Gastroesophageal sphincter (tissue), 4 donors: ENCODE data around the gene SLC35E1. TPM values are rescaled to one million over a fixed set of nuclear protein-coding genes. Genes with fewer than 3 reads are reported as not detected.

ENCODE experiments used
- ATAC-seq: fragments of 150-250 bp; one replicate; pipeline ENCODE4 v1.9.1; 2016; ENCODE audit warnings: mild to moderate bottlenecking, moderate library complexity
- H3K27ac ChIP-seq, 4 donors: fragments of 200-600 bp; sonication (generic) in 3 of 4; 1 replicate in 3 of 4; 2 replicates in 1 of 4; pipeline ENCODE4 v1.5.1; 2016 to 2019
- H3K27me3 ChIP-seq: fragments of 200-600 bp; sonication (generic); one replicate; pipeline ENCODE4 v1.5.1; 2019
- H3K36me3 ChIP-seq, 2 donors: fragments of 200-600 bp; sonication (generic); one replicate each; pipeline ENCODE4 v1.5.1; 2019; ENCODE audit warnings: control low read depth in 1 of 2
- H3K4me1 ChIP-seq, 3 donors: fragments of 200-600 bp; sonication (generic); 1 replicate in 2 of 3; 2 replicates in 1 of 3; pipeline ENCODE4 v1.5.1; 2016 to 2019; ENCODE audit warnings: control low read depth in 2 of 3
- H3K4me3 ChIP-seq, 2 donors: fragments of 200-600 bp; sonication (generic); one replicate each; pipeline ENCODE4 v1.5.1; 2019; ENCODE audit warnings: mild to moderate bottlenecking in 1 of 2, moderate library complexity in 1 of 2
- H3K9me3 ChIP-seq, 3 donors: fragments of 200-600 bp; sonication (generic); one replicate each; pipeline ENCODE4 v1.5.1; 2017 to 2019; ENCODE audit warnings: control low read depth in 2 of 3
- CTCF ChIP-seq, 4 experiments: fragments of 200-600 bp in 2 of 4; fragments of 450-650 bp in 2 of 4; sonication (generic) in 1 of 4; IDR thresholded peaks; one replicate each; pipeline ENCODE4 v1.5.1; 2017 to 2019; ENCODE audit warnings: antibody characterized with exemption in 4 of 4, mild to moderate bottlenecking in 2 of 4, moderate library complexity in 2 of 4
- EP300 ChIP-seq: sonication (generic); formaldehyde crosslinking; IDR thresholded peaks from one replicate; pipeline ENCODE4 v1.6.1; 2017; ENCODE audit warnings: antibody characterized with exemption, mild to moderate bottlenecking
- POLR2A ChIP-seq, 2 donors: fragments of 450-650 bp; IDR thresholded peaks; one replicate each; pipeline ENCODE4 v1.6.1; 2017; ENCODE audit warnings: antibody characterized with exemption in 2 of 2, mild to moderate bottlenecking in 2 of 2, moderate library complexity in 1 of 2
- POLR2AphosphoS5 ChIP-seq: sonication (generic); formaldehyde crosslinking; IDR thresholded peaks from one replicate; pipeline ENCODE4 v1.6.1; 2017; ENCODE audit warnings: antibody characterized with exemption
- WGBS, 2 donors: methylation state at CpG; one replicate each; pipeline ENCODE4 v1.1.5; 2018; ENCODE audit warnings: low coverage in 1 of 2; 5-methylcytosine and 5-hydroxymethylcytosine counted together
- total RNA-seq, 4 donors: library from RNA; depleted of rRNA; stranded (reverse); fragments of >200 nt; gene quantifications; one replicate each; pipeline ENCODE4 v1.1.0, GENCODE V29; 2016

SLC35E1 gene
- total RNA-seq, 4 donors from 2014 or later: 24.9 to 35.5 (median 29.7) TPM

DNA sequence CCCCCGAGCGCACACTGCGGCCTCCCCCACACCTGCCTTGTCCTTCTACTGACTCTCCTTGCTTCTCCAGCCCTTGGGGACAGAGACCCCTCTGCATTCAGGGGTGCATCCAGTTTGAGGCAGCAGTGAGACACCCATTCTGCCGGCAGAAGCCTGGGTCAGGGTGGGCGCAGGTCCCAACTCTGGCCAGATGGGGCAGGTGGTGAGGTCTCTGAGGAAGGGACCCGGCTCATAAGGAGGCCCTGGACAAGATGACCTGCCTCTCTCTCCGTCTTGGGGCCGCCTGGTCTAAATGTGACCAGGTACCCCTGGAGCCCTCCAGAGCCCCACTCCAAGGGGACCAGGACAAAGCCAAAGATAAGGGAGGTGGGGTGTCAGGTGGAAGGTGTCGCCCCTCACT, 36.1 kb downstream of the SLC35E1 start:
- no peaks in the 10 kb centered on the region for H3K27me3 ChIP-seq
- no peak overlapping the region for H3K27ac ChIP-seq
- no peaks in the 10 kb centered on the region for H3K9me3 ChIP-seq
- peaks cover 0 to 48% (median 13%) of the 10 kb centered on the region in 3 donors for H3K4me1 ChIP-seq
- no peak for ATAC-seq
- TF ChIP-seq CTCF (IDR thresholded peaks at IDR 0.05) (no peak), POLR2AphosphoS5 (no peak), POLR2A (IDR thresholded peaks at IDR 0.05) (no peak), EP300 (no peak)
- H3K36me3 ChIP-seq: peaks cover 0 to 93% of the 10 kb centered on the region in 2 donors
- WGBS, 2 donors: 90% methylated on average over 3 of the region's 9 CpGs; no CpG with 5 or more reads in 1 of the 2 donors
- H3K4me3 ChIP-seq: no peak overlapping the region

- Histone ChIP-seq H3K27ac (no peak overlapping the region), H3K9me3 (no peaks in the 10 kb centered on the region), H3K36me3 (peaks cover 0 to 97% of the 10 kb centered on the region in 2 donors), H3K4me1 (peaks cover 0 to 40% (median 9%) of the 10 kb centered on the region in 3 donors), H3K27me3 (no peaks in the 10 kb centered on the region), H3K4me3 (no peak overlapping the region)
- TF ChIP-seq EP300: no peak
- TF ChIP-seq POLR2AphosphoS5: no peak
- no peak for TF ChIP-seq POLR2A (IDR thresholded peaks at IDR 0.05)
- TF ChIP-seq CTCF (IDR thresholded peaks at IDR 0.05): no peak
- no CpG with 5 or more reads among the region's 18 CpGs for WGBS, 2 donors
- ATAC-seq: no peak
Measured at GRCh38 chr19:16535381-16535780, 36.8 kb downstream of the SLC35E1 start.

- peaks cover 0 to 100% of the 10 kb centered on the region in 2 donors for H3K36me3 ChIP-seq
- H3K27ac ChIP-seq: no peak overlapping the region
- no peak overlapping the region for H3K4me3 ChIP-seq
- H3K4me1 ChIP-seq: peaks cover 0 to 13% (median 0%) of the 10 kb centered on the region in 3 donors
- no CpG with 5 or more reads among the region's 47 CpGs for WGBS, 2 donors
- H3K9me3 ChIP-seq: no peaks in the 10 kb centered on the region
- H3K27me3 ChIP-seq: no peaks in the 10 kb centered on the region
- TF ChIP-seq POLR2A (IDR thresholded peaks at IDR 0.05): no peak
- TF ChIP-seq EP300: no peak
- TF ChIP-seq POLR2AphosphoS5: no peak
- TF ChIP-seq CTCF (IDR thresholded peaks at IDR 0.05): no peak
- ATAC-seq: no peak
Measured at GRCh38 chr19:16532440-16533234, 39.6 kb downstream of the SLC35E1 start.

GRCh38 chr19:16531380-16531669, 40.9 kb downstream of the SLC35E1 start:
- Histone ChIP-seq H3K27ac (no peak overlapping the region), H3K27me3 (no peaks in the 10 kb centered on the region), H3K4me3 (no peak overlapping the region), H3K9me3 (no peaks in the 10 kb centered on the region), H3K4me1 (no peaks in the 10 kb centered on the region), H3K36me3 (peaks cover 0 to 100% of the 10 kb centered on the region in 2 donors)
- no peak for TF ChIP-seq CTCF (IDR thresholded peaks at IDR 0.05)
- no peak for TF ChIP-seq EP300
- no CpG with 5 or more reads among the region's 12 CpGs for WGBS, 2 donors
- ATAC-seq: no peak
